ENCODE measurements around the gene TMIGD3.
A peak's percentile ranks its signal among the peaks of the same experiment; 100 is the strongest.

Gene TMIGD3

GRCh38 chr1:111448918-111449702 lies 54.3 kb downstream of the TMIGD3 start, which contains the start of the genes ATP5PB and WDR77 (continued):
- TF ChIP-seq ZNF518A (tag by site-specific recombination; conservative IDR thresholded peaks at IDR 0.05; ENCODE audit: low read depth) (peak; percentile 63; the same call in 1 of the 2 replicates), OSR2 (tag by site-specific recombination; IDR thresholded peaks at IDR 0.05) (no peak), ZNF391 (tag by site-specific recombination; IDR thresholded peaks at IDR 0.05; ENCODE audit: borderline replicate concordance, low read depth) (0 out of 2 replicates have a peak, but pooled peaks have one; percentile 44), ZNF398 (tag by site-specific recombination; IDR thresholded peaks at IDR 0.05) (no peak; the same call in 1 of the 2 replicates), ZNF16 (tag by site-specific recombination; IDR thresholded peaks at IDR 0.05; ENCODE audit: low read depth) (no peak), ZNF521 (tag by site-specific recombination; IDR thresholded peaks at IDR 0.05) (no peak), KLF9 (tag by site-specific recombination; IDR thresholded peaks at IDR 0.05; ENCODE audit: low read depth) (peak; percentile 65; the same call in 1 of the 2 replicates), ZNF221 (tag by site-specific recombination; IDR thresholded peaks at IDR 0.05; ENCODE audit: borderline replicate concordance) (no peak), ZNF529 (tag by site-specific recombination; IDR thresholded peaks at IDR 0.05; ENCODE audit: insufficient replicate concordance) (no peak), ZNF2 (tag by site-specific recombination; IDR thresholded peaks at IDR 0.05) (peak; percentile 61; the same call in 1 of the 2 replicates), KLF16 (tag by site-specific recombination; IDR thresholded peaks at IDR 0.05) (peak; percentile 69; the same call in 1 of the 2 replicates), ZNF169 (tag by site-specific recombination; IDR thresholded peaks at IDR 0.05) (no peak), ZFP37 (tag by site-specific recombination; IDR thresholded peaks at IDR 0.05) (0 out of 2 replicates have a peak, but pooled peaks have one; percentile 52), ZIC2 (tag by site-specific recombination; IDR thresholded peaks at IDR 0.05) (no peak; the same call in 1 of the 2 replicates), WT1 (tag by site-specific recombination; IDR thresholded peaks at IDR 0.05) (no peak), ZNF629 (tag by site-specific recombination; IDR thresholded peaks at IDR 0.05) (no peak; the same call in 1 of the 2 replicates), ZNF792 (tag by site-specific recombination; IDR thresholded peaks at IDR 0.05) (no peak), ZNF37A (tag by site-specific recombination; IDR thresholded peaks at IDR 0.05) (no peak), SP7 (tag by site-specific recombination; IDR thresholded peaks at IDR 0.05) (peak; percentile 7; the same call in 1 of the 2 replicates), ZNF248 (tag by site-specific recombination; IDR thresholded peaks at IDR 0.05) (no peak), KLF1 (tag by site-specific recombination; IDR thresholded peaks at IDR 0.05) (no peak), ZSCAN5A (tag by site-specific recombination; IDR thresholded peaks at IDR 0.05) (no peak), SETDB1 (IDR thresholded peaks at IDR 0.05; ENCODE audit: insufficient read length, low read length) (peak; percentile 37), ZNF600 (tag by site-specific recombination; IDR thresholded peaks at IDR 0.05) (peak; percentile 8; the same call in 1 of the 2 replicates), INSM2 (tag by site-specific recombination; IDR thresholded peaks at IDR 0.05) (no peak), ZNF660 (tag by site-specific recombination; IDR thresholded peaks at IDR 0.05) (no peak), ZNF555 (tag by site-specific recombination; conservative IDR thresholded peaks at IDR 0.05) (no peak), ZNF549 (tag by site-specific recombination; IDR thresholded peaks at IDR 0.05) (no peak), ZBTB20 (tag by site-specific recombination; IDR thresholded peaks at IDR 0.05) (no peak), ZNF670 (tag by site-specific recombination; IDR thresholded peaks at IDR 0.05; ENCODE audit: low read depth) (no peak)

Data from HEK293 (cell line).